NCI-H2196 treated with DMSO at 0.1 percent for 48 hours (cell line): ENCODE results near the gene REL.
"Not testable (repeated sequence)": the region's sequence is repeated elsewhere in the genome, so short reads cannot be mapped to it uniquely, and the experiment has no call there.

ENCODE experiments used
- DNase-seq: peaks from one replicate; lab custom pipeline; 2025; ENCODE audit not compliant: unreplicated experiment; lab: John Stamatoyannopoulos, UW

The REL gene

GRCh38 chr2:60881047-60881932, at the start of gene REL:
REL (plus strand) TSS chr2:60881574; CDS start chr2:60881841, 267 bp downstream.
- peak; percentile 55 for DNase-seq

GRCh38 chr2:60831921-60832320, 49.5 kb upstream of the REL start:
- no peak for DNase-seq

GRCh38 chr2:60832621-60833020, 48.8 kb upstream of the REL start:
- DNase-seq = no peak

- no peak for DNase-seq
Observed at GRCh38 chr2:60834270-60834717, 47.1 kb upstream of the REL start.

GRCh38 chr2:60836491-60836890, 44.9 kb upstream of the REL start:
- DNase-seq = no peak

- no peak for DNase-seq
Observed at GRCh38 chr2:60837123-60837522, 44.3 kb upstream of the REL start.

- DNase-seq = no peak
Observed at GRCh38 chr2:60838481-60838880, 42.9 kb upstream of the REL start.

- DNase-seq = no peak
Observed at GRCh38 chr2:60839126-60839813, 42.1 kb upstream of the REL start.

- no peak for DNase-seq
Observed at GRCh38 chr2:60840880-60841279, 40.5 kb upstream of the REL start.

- no peak for DNase-seq
Observed at GRCh38 chr2:60843006-60843405, 38.4 kb upstream of the REL start.

- no peak for DNase-seq
Observed at GRCh38 chr2:60844105-60844504, 37.3 kb upstream of the REL start.

GRCh38 chr2:60847854-60848253, 33.5 kb upstream of the REL start:
- no peak for DNase-seq

- DNase-seq = no peak
Observed at GRCh38 chr2:60849187-60849586, 32.2 kb upstream of the REL start.

- DNase-seq = no peak
Observed at GRCh38 chr2:60852282-60852860, 29.0 kb upstream of the REL start.

GRCh38 chr2:60853531-60853930, 27.8 kb upstream of the REL start:
- no peak for DNase-seq

- DNase-seq = no peak
Observed at GRCh38 chr2:60855989-60856669, 25.2 kb upstream of the REL start.

GRCh38 chr2:60857056-60857455, 24.3 kb upstream of the REL start:
- no peak for DNase-seq

GRCh38 chr2:60858897-60859311, 22.5 kb upstream of the REL start:
- no peak for DNase-seq

GRCh38 chr2:60861736-60862135, 19.6 kb upstream of the REL start:
- no peak for DNase-seq

- no peak for DNase-seq
Observed at GRCh38 chr2:60862642-60863041, 18.7 kb upstream of the REL start.

GRCh38 chr2:60865361-60865760, 16.0 kb upstream of the REL start:
- DNase-seq = not testable (repeated sequence)
